ENCODE data around the gene LRP2BP. TPM values are rescaled to one million over a fixed set of nuclear protein-coding genes. Genes with fewer than 3 reads are reported as not detected.

Gene LRP2BP
- total RNA-seq, 1 donor from 2014 or later = 0.35 TPM

- DNase-seq (ENCODE audit: extremely low read depth, low read depth, low spot score) = no peak
Measured at GRCh38 chr4:185395956-185396723, 416 bp upstream of the LRP2BP start.

- DNase-seq (ENCODE audit: extremely low read depth, low read depth, low spot score) = no peak
Measured at GRCh38 chr4:185394568-185395237, 1.0 kb downstream of the LRP2BP start.

- no peak for DNase-seq (ENCODE audit: extremely low read depth, low read depth, low spot score)
Measured at GRCh38 chr4:185392156-185392555, 3.6 kb downstream of the LRP2BP start.

GRCh38 chr4:185390941-185391340 lies 4.8 kb downstream of the LRP2BP start:
- DNase-seq (ENCODE audit: extremely low read depth, low read depth, low spot score) = no peak

- DNase-seq (ENCODE audit: extremely low read depth, low read depth, low spot score) = no peak
Measured at GRCh38 chr4:185387957-185388356, 7.8 kb downstream of the LRP2BP start.

- no peak for DNase-seq (ENCODE audit: extremely low read depth, low read depth, low spot score)
Measured at GRCh38 chr4:185384930-185385331, 10.8 kb downstream of the LRP2BP start.

- no peak for DNase-seq (ENCODE audit: extremely low read depth, low read depth, low spot score)
Measured at GRCh38 chr4:185384061-185384460, 11.7 kb downstream of the LRP2BP start.

- DNase-seq (ENCODE audit: extremely low read depth, low read depth, low spot score) = no peak
Measured at GRCh38 chr4:185383451-185383850, 12.3 kb downstream of the LRP2BP start.

GRCh38 chr4:185382754-185383153 lies 13.0 kb downstream of the LRP2BP start:
- no peak for DNase-seq (ENCODE audit: extremely low read depth, low read depth, low spot score)

GRCh38 chr4:185381288-185382196 lies 14.2 kb downstream of the LRP2BP start:
- no peak for DNase-seq (ENCODE audit: extremely low read depth, low read depth, low spot score)

- no peak for DNase-seq (ENCODE audit: extremely low read depth, low read depth, low spot score)
Measured at GRCh38 chr4:185380320-185380719, 15.4 kb downstream of the LRP2BP start.

GRCh38 chr4:185379326-185380295 lies 16.1 kb downstream of the LRP2BP start:
- no peak for DNase-seq (ENCODE audit: extremely low read depth, low read depth, low spot score)

- DNase-seq (ENCODE audit: extremely low read depth, low read depth, low spot score) = no peak
Measured at GRCh38 chr4:185378264-185378663, 17.5 kb downstream of the LRP2BP start.

GRCh38 chr4:185374573-185374972 lies 21.2 kb downstream of the LRP2BP start:
- DNase-seq (ENCODE audit: extremely low read depth, low read depth, low spot score) = no peak

GRCh38 chr4:185374027-185374426 lies 21.7 kb downstream of the LRP2BP start:
- DNase-seq (ENCODE audit: extremely low read depth, low read depth, low spot score) = no peak

GRCh38 chr4:185371702-185372101 lies 24.0 kb downstream of the LRP2BP start:
- no peak for DNase-seq (ENCODE audit: extremely low read depth, low read depth, low spot score)

- DNase-seq (ENCODE audit: extremely low read depth, low read depth, low spot score) = no peak
Measured at GRCh38 chr4:185370268-185370949, 25.3 kb downstream of the LRP2BP start.

- DNase-seq (ENCODE audit: extremely low read depth, low read depth, low spot score) = no peak
Measured at GRCh38 chr4:185369731-185370130, 26.0 kb downstream of the LRP2BP start.

GRCh38 chr4:185364886-185365285 lies 30.8 kb downstream of the LRP2BP start:
- DNase-seq (ENCODE audit: extremely low read depth, low read depth, low spot score) = no peak

- no peak for DNase-seq (ENCODE audit: extremely low read depth, low read depth, low spot score)
Measured at GRCh38 chr4:185363251-185363650, 32.5 kb downstream of the LRP2BP start.

Measured in glomerular endothelial cell (primary cell).